Neutrophil (primary cell): ENCODE data around the gene EPS15.

ENCODE experiments used
- H3K27ac ChIP-seq: fragments of 200-600 bp; sonication (generic); 2 replicates; pipeline ENCODE4 v1.5.1; 2016; ENCODE audit warnings: mild to moderate bottlenecking, moderate library complexity
- H3K27me3 ChIP-seq: fragments of 200-600 bp; sonication (generic); 2 replicates; pipeline ENCODE4 v1.6.0; 2016; ENCODE audit warnings: mild to moderate bottlenecking
- H3K36me3 ChIP-seq: fragments of 200-600 bp; sonication (generic); 2 replicates; pipeline ENCODE4 v1.5.1; 2017
- H3K4me1 ChIP-seq, 2 experiments: fragments of 200-600 bp in 1 of 2; sonication (generic) in 1 of 2; 1 replicate in 1 of 2; 2 replicates in 1 of 2; pipeline versions ENCODE4 v1.5.1 to v1.6.1; 2013 to 2016; ENCODE audit warnings: low read depth in 1 of 2, low read length in 1 of 2, mild to moderate bottlenecking in 1 of 2, moderate library complexity in 1 of 2; ENCODE audit not compliant: control insufficient read depth in 1 of 2, insufficient read depth in 1 of 2
- H3K4me3 ChIP-seq, 2 experiments: fragments of 200-600 bp in 1 of 2; sonication (generic) in 1 of 2; 1 replicate in 1 of 2; 2 replicates in 1 of 2; pipeline ENCODE4 v1.5.1; 2013 to 2016; ENCODE audit warnings: low read depth in 1 of 2, low read length in 1 of 2, mild to moderate bottlenecking in 1 of 2, moderate library complexity in 1 of 2
- H3K9me3 ChIP-seq: fragments of 200-600 bp; sonication (generic); 2 replicates; pipeline ENCODE4 v1.5.1; 2016
- CTCF ChIP-seq: fragments of 200-600 bp; sonication (generic); IDR thresholded peaks from 2 replicates; pipeline ENCODE4 v1.5.1; 2016; ENCODE audit warnings: antibody characterized with exemption

EPS15 gene

GRCh38 chr1:51385776-51386175, 133.3 kb downstream of the EPS15 start:
- Histone ChIP-seq H3K36me3 (peaks cover 13% of the 10 kb centered on the region), H3K27ac (no peak overlapping the region), H3K4me1 (no peaks in the 10 kb centered on the region), H3K9me3 (no peaks in the 10 kb centered on the region), H3K4me3 (no peak overlapping the region), H3K27me3 (no peaks in the 10 kb centered on the region)
- TF ChIP-seq CTCF: no peak

GRCh38 chr1:51381964-51382363, 137.1 kb downstream of the EPS15 start:
- no peak overlapping the region for H3K27ac ChIP-seq
- H3K27me3 ChIP-seq: no peaks in the 10 kb centered on the region
- H3K9me3 ChIP-seq: no peaks in the 10 kb centered on the region
- no peak for TF ChIP-seq CTCF
- H3K4me3 ChIP-seq: no peak overlapping the region
- H3K36me3 ChIP-seq: peaks cover 34% of the 10 kb centered on the region
- no peaks in the 10 kb centered on the region for H3K4me1 ChIP-seq

- Histone ChIP-seq H3K36me3 (peaks cover 44% of the 10 kb centered on the region), H3K27me3 (no peaks in the 10 kb centered on the region), H3K4me3 (no peak overlapping the region), H3K9me3 (no peaks in the 10 kb centered on the region), H3K27ac (no peak overlapping the region), H3K4me1 (no peaks in the 10 kb centered on the region)
- no peak for TF ChIP-seq CTCF
Measured at GRCh38 chr1:51380936-51381335, 138.1 kb downstream of the EPS15 start.

- no peaks in the 10 kb centered on the region for H3K4me1 ChIP-seq
- H3K27ac ChIP-seq: no peak overlapping the region
- no peaks in the 10 kb centered on the region for H3K9me3 ChIP-seq
- H3K36me3 ChIP-seq: peaks cover 47% of the 10 kb centered on the region
- H3K4me3 ChIP-seq: no peak overlapping the region
- no peak for TF ChIP-seq CTCF
- H3K27me3 ChIP-seq: no peaks in the 10 kb centered on the region
Measured at GRCh38 chr1:51378871-51379270, 140.2 kb downstream of the EPS15 start.

- Histone ChIP-seq H3K36me3 (peaks cover 68% of the 10 kb centered on the region), H3K9me3 (no peaks in the 10 kb centered on the region), H3K4me1 (no peaks in the 10 kb centered on the region), H3K27me3 (no peaks in the 10 kb centered on the region), H3K27ac (no peak overlapping the region), H3K4me3 (no peak overlapping the region)
- TF ChIP-seq CTCF: no peak
Measured at GRCh38 chr1:51373898-51374297, 145.2 kb downstream of the EPS15 start.

- Histone ChIP-seq H3K4me3 (no peak overlapping the region), H3K27ac (no peak overlapping the region), H3K4me1 (no peaks in the 10 kb centered on the region), H3K9me3 (no peaks in the 10 kb centered on the region), H3K27me3 (no peaks in the 10 kb centered on the region), H3K36me3 (peaks cover 62% of the 10 kb centered on the region)
- no peak for TF ChIP-seq CTCF
Measured at GRCh38 chr1:51372561-51372960, 146.5 kb downstream of the EPS15 start.
